GM19238 (cell line): ENCODE data around the gene STAG3.
"Not testable (repeated sequence)": the region's sequence is repeated elsewhere in the genome, so short reads cannot be mapped to it uniquely, and the experiment has no call there.

Experiments used
- DNase-seq: peaks from one replicate; pipeline ENCODE4 v3.0.0; 2011; ENCODE audit warnings: low spot score; ENCODE audit not compliant: insufficient read length

Gene STAG3, protein sequence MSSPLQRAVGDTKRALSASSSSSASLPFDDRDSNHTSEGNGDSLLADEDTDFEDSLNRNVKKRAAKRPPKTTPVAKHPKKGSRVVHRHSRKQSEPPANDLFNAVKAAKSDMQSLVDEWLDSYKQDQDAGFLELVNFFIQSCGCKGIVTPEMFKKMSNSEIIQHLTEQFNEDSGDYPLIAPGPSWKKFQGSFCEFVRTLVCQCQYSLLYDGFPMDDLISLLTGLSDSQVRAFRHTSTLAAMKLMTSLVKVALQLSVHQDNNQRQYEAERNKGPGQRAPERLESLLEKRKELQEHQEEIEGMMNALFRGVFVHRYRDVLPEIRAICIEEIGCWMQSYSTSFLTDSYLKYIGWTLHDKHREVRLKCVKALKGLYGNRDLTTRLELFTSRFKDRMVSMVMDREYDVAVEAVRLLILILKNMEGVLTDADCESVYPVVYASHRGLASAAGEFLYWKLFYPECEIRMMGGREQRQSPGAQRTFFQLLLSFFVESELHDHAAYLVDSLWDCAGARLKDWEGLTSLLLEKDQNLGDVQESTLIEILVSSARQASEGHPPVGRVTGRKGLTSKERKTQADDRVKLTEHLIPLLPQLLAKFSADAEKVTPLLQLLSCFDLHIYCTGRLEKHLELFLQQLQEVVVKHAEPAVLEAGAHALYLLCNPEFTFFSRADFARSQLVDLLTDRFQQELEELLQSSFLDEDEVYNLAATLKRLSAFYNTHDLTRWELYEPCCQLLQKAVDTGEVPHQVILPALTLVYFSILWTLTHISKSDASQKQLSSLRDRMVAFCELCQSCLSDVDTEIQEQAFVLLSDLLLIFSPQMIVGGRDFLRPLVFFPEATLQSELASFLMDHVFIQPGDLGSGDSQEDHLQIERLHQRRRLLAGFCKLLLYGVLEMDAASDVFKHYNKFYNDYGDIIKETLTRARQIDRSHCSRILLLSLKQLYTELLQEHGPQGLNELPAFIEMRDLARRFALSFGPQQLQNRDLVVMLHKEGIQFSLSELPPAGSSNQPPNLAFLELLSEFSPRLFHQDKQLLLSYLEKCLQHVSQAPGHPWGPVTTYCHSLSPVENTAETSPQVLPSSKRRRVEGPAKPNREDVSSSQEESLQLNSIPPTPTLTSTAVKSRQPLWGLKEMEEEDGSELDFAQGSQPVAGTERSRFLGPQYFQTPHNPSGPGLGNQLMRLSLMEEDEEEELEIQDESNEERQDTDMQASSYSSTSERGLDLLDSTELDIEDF

DNA sequence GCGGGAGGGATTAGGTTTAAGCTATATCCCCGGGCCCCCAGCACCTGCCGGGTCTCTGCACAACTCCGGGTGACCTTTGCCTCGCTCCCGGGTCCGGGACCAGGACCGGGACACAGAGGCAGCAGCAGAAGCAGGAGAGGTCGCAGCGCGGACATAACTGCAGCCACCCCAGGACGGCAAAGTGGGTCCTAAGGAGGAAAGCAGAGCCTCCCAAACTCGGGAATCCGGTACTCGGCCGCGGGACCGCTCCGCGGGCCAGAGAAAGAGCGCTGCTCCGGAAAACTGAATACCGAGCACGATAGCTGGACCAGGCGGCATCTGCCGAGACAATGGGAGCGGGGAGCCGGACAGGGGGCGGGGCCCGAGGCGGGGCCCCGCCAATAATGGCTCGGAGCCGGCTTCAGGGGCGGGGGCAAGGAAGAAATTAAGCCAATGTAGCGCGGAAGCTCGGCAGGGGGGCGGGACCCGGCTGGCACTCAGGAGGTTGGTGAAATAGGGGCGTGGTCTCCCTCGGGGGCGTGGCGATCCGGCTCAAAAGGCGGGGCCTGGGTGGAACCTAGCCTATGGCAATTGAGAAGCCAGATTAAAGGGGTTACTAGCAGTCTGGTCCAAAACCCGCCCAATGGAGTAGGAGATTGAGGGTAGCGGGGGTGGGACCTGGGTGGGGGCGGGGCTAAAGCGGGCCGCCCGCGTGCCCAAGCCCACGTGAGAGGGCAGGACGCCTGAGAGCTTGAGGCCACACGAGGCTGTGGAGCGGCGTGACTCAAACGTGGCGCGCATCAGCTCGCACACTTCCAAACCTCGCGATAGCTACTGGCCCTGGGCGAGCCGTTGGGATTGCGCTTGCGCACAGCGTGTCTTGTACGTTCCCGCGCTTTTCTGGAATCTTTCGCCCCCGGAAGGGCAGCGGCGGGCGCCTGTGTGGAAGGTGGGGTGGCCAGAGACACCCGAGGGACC is at the start of gene STAG3, which contains the start of gene GPC2:
TSS of gene STAG3 (plus strand) at position 874 of the 957 bp plus-strand sequence. CDS start 2,639 bp downstream, outside the sequence.
TSS of gene GPC2 (minus strand) at position 337 of the 957 bp plus-strand sequence. CDS start at position 155, 182 bp downstream.
- DNase-seq: peak; percentile 94

DNA sequence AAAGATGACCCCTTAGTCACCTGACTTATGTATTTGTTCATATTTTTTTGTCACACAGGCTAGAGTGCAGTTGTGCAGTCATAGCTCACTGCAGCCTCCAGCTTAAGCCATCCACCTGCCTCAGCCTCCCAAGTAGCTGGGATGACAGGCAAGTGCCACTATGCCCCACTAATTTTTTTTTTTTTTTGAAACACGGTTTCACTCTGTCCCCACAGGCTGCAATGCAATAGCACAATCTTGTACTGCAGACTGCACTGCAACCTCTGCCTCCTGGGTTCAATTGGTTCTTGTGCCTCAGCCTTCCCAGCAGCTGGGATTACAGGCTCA is 49.1 kb upstream of the STAG3 start:
- DNase-seq: no peak

DNA sequence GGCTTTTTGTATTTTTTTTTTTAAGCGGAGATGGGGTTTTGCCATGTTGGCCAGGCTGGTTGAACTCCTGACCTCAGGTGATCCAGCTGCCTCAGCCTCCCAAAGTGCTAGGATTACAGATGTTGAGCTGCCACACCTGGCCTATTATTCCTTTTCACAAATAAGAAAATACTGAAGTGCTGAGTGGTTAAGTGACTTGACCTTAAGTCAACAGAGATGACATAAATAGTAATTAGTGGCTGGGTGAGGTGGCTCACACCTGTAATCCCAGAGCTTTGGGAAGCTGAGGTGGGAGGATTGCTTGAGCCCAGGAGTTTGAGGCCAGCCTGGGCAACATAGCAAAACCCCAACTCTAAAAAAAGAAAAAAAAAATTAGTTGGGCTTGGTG is 47.5 kb upstream of the STAG3 start:
- not testable (repeated sequence) for DNase-seq

DNA sequence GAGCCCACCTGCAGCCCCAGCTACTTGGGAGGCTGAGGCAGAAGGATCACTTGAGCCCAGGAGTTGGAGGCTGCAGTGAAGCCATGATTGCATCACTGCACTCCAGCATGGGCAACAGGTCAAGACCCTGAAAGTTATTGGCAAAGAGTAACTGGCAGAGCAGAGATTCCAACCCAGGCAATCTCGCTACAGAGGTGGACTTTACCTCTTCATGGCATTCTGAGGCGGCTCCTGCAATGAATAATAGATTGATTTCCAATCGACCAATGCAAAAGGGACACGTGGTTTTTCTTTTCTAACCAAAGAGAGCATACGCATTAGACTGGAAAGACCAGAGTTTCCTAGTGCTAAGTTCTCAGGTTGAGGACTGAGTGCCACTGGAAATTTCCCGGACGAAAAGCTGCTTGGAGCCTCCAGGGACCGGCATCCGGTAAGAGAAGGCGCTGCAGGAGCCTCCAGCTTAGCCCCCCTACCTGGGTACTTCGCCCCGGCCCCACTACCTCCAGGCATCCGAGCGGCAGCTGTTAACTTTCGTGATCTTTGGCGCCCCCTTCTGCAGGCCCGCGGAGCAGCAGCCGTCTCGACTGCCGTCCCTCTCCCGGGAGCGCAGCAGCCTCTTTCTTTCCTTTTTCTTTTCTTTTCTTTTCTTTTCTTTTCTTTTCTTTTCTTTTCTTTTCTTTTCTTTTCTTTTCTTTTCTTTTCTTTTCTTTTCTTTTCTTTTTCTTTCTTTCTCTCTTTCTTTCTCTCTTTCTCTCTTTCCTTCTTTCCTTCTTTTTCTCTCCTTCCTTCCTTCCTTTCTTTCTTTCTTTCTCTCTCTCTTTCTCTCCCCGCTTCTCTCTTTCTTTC is 46.9 kb upstream of the STAG3 start:
- peak; percentile 71 for DNase-seq

DNA sequence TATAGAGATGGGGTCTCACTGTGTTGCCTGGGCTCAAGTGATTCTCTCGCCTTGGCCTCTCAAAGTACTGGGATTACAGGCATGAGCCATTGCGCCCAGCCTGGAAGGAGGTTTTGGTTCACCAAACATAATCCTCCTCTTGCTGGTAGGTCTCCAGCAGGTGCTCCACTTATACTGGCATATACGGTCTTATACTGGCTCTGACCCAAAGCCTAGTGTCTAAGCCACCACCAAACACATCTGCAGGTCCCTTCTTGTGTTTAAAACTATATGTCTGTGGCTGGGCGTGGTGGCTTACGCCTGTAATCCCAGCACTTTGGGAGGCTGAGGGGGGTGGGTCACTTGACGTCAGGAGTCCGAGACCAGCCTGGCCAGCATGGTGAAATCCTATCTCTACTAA is 45.6 kb upstream of the STAG3 start:
- DNase-seq: no peak

DNA sequence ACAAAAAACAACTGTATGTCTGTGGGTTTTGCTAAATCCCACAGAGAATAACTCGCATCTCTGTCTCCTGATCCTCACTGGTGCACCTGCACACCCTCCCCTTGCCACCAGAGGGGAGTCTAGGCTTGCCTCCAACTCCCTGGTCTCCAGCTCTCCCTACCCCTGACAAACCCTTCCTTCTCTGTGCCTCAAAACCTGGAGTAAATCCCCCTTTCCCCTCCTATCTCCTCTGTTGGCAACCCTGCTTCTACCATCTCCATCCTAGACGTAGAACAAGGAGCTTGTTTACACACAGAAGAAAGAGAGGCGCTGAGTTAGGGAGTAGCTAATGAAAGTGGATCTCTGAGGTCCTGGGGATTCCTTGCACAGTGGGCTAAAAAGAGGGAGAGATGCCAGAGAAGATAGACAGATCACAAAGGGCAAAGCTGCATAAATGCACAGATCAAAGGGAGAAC is 45.0 kb upstream of the STAG3 start:
- no peak for DNase-seq

DNA sequence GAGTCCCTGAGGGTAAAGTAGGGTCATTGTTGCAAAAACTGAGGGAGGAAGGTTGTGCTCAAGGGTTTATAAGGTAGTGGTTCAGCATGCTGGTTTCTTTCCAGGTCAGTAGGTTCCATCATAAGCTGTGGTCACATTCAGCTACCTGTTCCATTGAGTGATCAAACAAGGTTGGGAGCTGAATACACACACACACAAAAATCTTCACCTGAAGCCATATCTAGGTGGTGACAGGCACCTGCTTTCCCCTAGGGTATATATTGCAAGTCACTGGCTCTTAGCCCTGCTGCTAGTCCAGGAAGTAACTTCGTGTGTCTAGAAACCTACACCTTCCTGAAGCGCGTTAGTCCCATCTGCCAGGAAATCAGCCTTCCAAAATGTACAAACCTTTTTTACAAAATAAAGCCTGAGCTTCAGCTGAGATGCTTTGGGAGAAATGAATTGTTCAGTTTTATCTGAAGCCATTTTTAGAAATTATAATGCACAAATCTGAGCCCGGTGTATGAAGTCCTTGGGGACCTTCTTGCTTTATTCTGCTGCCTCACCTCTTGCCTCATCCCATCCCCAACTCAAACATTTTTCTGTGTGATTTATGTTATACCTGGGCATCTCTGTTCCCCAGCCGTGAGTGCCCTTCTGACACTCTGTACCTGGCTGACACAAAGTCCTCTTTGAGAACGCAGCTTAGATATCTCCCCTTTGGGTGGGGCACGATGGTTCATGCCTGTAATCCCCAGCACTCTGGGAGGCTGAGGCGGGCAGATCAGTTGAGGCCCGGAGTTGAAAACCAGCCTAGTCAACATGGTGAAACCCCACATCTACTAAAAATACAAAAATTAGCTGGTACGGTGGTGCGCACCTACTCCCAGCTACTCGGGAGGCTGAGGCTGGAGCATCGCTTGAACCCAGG is 39.6 kb upstream of the STAG3 start:
- DNase-seq: no peak

DNA sequence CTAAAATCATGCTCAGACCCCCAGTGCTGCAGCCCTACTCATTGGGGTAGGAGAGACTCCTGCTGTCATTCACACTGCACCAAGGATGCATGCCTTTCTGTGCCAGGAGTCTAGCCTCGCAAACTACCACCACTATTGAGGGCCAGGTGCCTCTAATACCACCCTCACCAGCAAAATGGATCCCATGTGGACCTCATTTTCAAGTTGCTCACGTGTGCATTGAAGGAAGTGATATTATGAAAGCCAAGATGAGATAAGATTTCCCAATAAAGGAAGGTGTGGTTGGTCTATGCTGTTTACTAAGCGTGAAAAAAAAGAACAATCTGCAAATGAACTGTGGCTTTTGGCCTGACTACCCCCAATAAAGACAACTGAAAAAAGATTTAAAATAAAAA is 36.2 kb upstream of the STAG3 start:
- no peak for DNase-seq

DNA sequence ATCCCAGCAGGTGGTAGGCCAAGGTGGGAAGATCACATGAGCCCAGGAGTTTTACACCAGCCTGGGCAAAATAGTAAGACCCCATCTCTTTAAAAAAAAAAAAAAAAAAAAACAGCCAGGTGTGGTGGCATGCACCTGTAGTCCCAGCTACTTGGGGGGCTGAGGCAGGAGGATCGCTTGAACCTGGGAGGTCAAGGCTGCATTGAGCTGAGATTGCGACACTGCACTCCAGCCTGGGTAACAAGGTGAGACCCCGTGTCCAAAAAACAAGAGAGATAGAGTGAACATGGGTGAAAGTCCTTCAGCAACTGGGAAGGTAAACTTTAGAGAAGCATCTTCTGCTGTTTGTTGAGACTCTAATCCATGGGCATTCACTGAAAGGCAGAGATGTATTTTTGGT is 35.3 kb upstream of the STAG3 start:
- no peak for DNase-seq

DNA sequence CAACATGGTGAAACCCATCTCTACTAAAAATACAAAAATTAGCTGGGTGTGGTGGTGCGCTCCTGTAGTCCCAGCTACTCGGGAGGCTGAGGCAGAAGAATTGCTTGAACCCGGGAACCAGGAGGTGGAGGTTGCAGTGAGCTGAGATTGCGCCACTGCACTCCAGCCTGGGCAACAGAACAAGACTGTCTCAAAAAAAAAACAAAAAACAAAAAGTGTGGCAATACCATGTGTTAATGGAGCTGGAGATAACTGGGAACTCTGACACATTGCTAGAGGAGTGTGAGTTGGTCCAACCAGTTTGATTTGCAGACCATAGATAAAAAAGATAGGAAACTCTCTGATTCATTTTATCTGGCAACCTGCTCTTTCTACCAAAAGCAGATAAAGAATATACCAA is 31.4 kb upstream of the STAG3 start:
- not testable (repeated sequence) for DNase-seq

DNA sequence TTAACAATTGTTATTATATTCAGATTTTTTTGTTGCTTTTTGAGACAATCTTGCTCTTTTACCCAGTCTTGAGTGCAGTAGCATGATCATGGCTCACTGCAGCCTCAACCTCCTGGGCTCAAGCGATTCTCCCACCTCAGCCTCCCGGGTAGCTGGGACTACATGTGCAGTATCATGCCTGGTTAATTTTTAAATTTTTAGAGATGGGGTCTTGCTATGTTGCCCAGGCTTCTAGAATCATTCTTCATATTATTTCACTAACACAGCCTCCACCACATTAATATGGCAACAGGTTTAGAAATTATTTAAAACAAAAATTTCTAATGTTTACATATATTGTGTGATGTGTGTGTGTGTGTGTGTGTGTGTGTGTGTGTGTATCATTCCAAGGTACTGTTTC is 30.4 kb upstream of the STAG3 start:
- no peak for DNase-seq

DNA sequence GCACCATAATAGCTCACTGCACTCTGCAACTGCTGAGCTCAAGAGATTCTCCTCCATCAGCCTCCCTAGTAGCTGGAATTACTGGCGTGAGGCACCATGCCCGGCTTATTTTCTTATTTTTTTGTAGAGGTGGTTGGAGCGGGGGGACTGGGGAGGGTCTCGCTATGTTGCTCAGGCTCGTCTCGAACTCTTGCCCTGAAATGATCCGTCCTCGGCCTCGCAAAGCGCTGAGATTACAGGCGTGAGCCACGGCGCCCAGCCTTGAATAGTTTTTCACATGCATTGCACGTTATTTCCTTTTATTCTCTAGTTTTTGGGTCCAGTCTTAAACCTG is 29.5 kb upstream of the STAG3 start:
- DNase-seq: no peak

DNA sequence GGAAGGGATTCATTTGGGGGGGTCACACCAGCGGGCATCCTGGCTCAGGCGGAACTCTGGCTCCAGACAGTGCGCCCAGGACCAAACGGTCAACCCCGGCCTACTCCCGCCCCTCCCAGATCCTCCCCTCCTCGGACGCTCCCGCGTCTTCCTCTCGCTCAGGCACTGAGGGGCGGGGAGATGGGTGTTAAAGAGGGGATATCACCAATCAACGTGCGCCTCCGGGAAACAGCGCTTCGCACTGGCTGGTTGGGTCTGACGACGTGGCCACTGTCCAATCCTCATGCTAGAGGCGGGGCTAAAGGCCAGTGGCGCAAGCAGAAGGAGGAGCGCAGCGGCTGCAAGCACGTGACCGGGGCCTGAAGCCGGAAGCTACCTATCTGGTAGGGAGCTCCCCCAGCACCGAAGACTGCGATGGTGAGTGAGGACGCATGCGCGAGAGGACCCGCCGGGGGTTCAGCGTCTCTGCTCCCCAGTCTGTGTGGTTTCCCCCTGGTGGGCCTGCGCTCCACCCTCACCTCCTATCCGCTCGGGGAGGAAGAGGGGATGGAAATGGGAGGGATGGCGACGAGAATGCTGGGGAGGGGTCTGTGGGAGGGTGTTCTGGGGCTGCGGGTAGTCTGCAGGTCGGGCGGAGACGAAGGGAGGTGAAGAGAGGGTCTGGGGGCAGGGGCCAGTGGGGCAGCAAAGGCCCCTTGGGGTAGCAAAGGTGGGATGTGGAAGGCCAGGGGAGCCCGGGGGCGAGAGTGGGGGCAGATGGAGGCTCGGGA is 29.0 kb upstream of the STAG3 start, which contains the start of gene LAMTOR4:
TSS of gene LAMTOR4 (plus strand) at position 360 of the 770 bp plus-strand sequence. CDS start at position 415, 55 bp downstream.
- DNase-seq: peak; percentile 98

DNA sequence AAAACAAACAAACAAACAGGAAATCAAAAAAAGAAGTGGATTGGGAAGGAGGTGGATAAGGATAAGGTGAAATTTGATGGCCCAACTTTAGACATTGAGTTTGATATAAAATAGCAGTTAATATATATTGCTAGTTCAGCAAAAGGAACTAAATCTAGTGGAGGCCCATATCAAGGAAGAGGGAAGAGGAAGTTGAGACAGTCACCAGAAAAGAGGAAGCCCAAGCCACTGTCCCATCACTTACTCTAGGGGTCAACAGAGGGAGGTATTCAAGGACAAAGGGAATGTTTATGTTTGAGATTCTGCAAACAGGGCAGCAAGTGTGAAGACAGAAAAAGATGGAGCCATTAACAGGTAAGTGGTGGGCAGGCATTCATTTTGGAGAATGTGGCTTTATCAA is 25.3 kb upstream of the STAG3 start:
- DNase-seq: no peak

DNA sequence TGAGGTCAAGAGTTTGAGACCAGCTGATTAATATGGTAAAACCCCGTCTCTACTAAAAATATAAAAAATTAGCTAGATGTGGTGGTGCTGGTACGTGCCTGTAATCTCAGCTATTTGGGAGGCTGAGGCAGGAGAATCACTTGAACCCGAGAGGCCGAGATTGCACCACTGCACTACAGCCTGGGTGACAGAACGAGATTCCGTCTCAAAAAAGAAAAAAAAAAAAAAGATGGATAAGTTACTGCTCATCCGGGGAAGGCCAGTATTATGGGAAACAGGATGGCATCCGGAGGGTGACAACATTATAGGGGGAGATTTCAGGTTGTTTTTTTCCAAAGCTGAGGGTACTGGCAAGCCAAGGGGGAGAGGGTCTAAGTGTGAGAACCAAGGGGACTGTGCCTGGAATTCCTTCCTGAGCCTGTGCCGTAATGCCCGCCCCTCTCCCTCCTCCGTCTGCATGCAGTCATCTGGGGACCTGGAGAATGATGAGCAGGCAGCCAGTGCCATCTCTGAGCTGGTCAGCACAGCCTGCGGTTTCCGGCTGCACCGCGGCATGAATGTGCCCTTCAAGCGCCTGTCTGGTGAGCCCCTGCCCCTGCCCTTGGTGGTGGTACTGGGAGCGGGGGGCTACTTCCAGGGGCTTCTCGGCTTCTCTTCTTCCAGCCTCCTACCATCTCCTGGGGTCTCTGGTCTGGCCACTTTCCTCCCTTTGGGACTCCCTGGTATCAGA is 24.6 kb upstream of the STAG3 start:
- no peak for DNase-seq

DNA sequence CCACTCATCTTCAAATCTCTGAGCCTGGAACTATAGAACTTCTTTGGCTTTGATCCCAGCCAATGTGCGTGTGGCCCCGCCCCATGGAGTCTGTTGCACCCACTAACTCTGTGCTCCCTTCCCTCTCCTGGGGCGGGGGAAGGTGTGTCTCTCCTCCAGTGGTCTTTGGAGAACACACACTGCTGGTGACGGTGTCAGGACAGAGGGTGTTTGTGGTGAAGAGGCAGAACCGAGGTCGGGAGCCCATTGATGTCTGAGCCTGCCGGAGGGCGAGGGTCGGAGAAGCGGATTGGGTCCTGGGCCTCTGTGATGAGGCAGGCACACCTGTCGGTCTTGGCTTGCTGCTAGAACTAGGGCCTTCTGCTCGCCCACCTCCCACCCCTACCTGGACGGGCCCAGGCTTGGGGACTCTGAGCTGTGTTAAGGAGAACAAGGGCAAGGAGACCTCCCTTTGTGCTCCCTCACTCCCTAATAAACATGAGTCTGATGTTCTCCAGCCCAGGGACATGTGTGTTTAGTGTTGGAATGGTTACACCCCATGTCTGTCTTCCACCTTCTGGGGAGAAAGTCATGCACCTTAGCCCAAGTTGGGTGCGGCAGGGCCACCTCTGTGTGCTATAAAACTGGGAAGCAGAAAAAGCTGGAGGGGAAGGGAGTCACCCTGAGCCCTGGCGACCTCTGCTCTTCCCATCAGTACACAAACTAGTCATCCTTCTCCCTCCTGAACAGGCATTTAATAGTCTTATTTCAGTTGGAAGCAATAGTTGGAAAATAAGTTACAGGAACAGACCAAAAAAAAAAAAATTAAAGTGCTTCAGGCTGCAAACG is 23.8 kb upstream of the STAG3 start:
- DNase-seq: no peak
